ENCODE results near the gene ABHD13.
A peak's percentile ranks its signal among the peaks of the same experiment; 100 is the strongest.

ABHD13 gene

GRCh38 chr13:108218044-108218974 lies at the start of gene ABHD13:
Gene ABHD13, plus strand, starts transcription at chr13:108218392. Its CDS starts 10,827 bp downstream, at chr13:108229219.
- H3K4me3 ChIP-seq (ENCODE audit: low read depth, low read length): peak within 1 kb of the TSS; percentile 65
- DNase-seq (ENCODE audit: low read depth): peak; percentile 96
- TF ChIP-seq CTCF (IDR thresholded peaks at IDR 0.05; ENCODE audit: insufficient read depth, low read depth, low read length, missing control alignments): no peak

GRCh38 chr13:108168929-108169328 lies 49.3 kb upstream of the ABHD13 start:
- no peak for TF ChIP-seq CTCF (IDR thresholded peaks at IDR 0.05; ENCODE audit: insufficient read depth, low read depth, low read length, missing control alignments)
- no peak for DNase-seq (ENCODE audit: low read depth)
- no peak overlapping the region for H3K4me3 ChIP-seq (ENCODE audit: low read depth, low read length)

GRCh38 chr13:108176685-108177274 lies 41.4 kb upstream of the ABHD13 start:
- no peak overlapping the region for H3K4me3 ChIP-seq (ENCODE audit: low read depth, low read length)
- peak; percentile 37 for TF ChIP-seq CTCF (IDR thresholded peaks at IDR 0.05; ENCODE audit: insufficient read depth, low read depth, low read length, missing control alignments)
- peak; percentile 34 for DNase-seq (ENCODE audit: low read depth)

- H3K4me3 ChIP-seq (ENCODE audit: low read depth, low read length): no peak overlapping the region
- no peak for TF ChIP-seq CTCF (IDR thresholded peaks at IDR 0.05; ENCODE audit: insufficient read depth, low read depth, low read length, missing control alignments)
- DNase-seq (ENCODE audit: low read depth): no peak
Measured at GRCh38 chr13:108178078-108178477, 40.1 kb upstream of the ABHD13 start.

- no peak overlapping the region for H3K4me3 ChIP-seq (ENCODE audit: low read depth, low read length)
- DNase-seq (ENCODE audit: low read depth): no peak
- no peak for TF ChIP-seq CTCF (IDR thresholded peaks at IDR 0.05; ENCODE audit: insufficient read depth, low read depth, low read length, missing control alignments)
Measured at GRCh38 chr13:108182652-108183051, 35.5 kb upstream of the ABHD13 start.

- TF ChIP-seq CTCF (IDR thresholded peaks at IDR 0.05; ENCODE audit: insufficient read depth, low read depth, low read length, missing control alignments): no peak
- no peak overlapping the region for H3K4me3 ChIP-seq (ENCODE audit: low read depth, low read length)
- DNase-seq (ENCODE audit: low read depth): no peak
Measured at GRCh38 chr13:108185223-108185622, 33.0 kb upstream of the ABHD13 start.
